ENCODE data around the gene LMO4. TPM values are rescaled to one million over a fixed set of nuclear protein-coding genes. Genes with fewer than 3 reads are reported as not detected.

The LMO4 gene
- total RNA-seq, 1 donor from 2014 or later: 43.3 TPM

DNA sequence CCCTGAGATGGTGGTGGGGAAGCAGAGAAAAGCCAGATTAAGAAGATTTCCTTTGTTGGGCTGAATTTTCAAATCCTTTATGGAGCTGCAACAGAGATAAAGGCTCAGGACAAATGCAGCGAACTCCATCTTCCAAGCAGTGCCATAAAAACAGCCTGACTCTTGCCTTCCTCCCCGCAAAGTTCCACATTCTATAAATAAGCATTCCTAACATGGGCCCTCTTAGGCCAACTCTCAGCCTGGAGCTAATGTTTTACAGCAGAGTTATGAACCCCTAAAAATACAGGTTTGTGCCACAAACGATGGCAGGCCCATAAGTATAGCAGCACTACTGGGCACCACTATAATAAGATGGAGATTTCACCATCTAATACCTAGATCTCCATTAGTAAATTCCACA is 27.2 kb downstream of the LMO4 start:
- intact Hi-C loops (cut with micrococcal nuclease): no loop called here

- intact Hi-C loops (cut with micrococcal nuclease): no loop called here
These were observed 27.9 kb downstream of the LMO4 start for GRCh38 chr1:87356591-87356990.

GRCh38 chr1:87358219-87358618 is 29.5 kb downstream of the LMO4 start:
- intact Hi-C loops (cut with micrococcal nuclease): no loop called here

DNA sequence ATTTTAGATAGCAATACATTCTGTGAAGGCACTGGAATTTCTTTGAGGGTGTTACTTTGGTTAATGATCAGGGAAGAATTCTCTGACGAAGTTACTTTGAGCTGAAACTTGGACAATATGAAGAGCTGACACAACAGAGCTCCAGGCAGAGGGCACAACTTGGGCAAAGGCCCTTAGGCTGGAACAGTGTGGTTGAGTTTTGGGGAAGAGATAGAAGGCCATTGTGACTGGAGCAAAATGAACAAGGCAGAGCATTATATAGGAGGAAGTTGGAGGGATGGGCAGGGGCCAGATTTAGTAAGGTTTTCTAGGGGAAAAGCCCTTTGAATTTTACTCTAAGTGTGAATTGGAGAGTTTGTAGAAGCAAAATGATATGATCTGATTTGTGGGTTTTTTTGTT is 30.9 kb downstream of the LMO4 start:
- intact Hi-C loops (cut with micrococcal nuclease): no loop called here

- intact Hi-C loops (cut with micrococcal nuclease): no loop called here
These were observed 33.6 kb downstream of the LMO4 start for GRCh38 chr1:87362063-87362833.

GRCh38 chr1:87362834-87363426 is 34.2 kb downstream of the LMO4 start:
- intact Hi-C loops (cut with micrococcal nuclease): no loop called here

DNA sequence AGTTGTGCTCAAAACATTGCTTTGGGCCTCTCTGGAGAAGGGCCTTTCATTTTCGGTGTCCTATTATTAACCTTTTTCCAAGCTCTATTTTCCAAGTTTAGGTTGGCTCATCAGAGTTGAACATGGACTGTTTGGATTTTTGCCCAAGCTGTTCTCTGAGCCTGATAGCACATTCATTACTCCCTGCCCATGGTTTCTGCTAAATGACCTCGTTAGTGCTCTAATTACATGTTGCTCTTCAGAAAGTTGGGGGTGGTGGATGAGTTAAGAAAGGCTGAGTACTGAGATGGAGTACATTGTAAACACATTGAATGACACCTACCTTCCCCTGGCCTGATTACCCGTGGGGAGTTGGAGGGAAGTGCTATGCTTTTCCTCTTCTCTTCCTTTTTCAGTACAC is 38.9 kb downstream of the LMO4 start:
- intact Hi-C loops (cut with micrococcal nuclease): no loop called here

- intact Hi-C loops (cut with micrococcal nuclease): no loop called here
These were observed 40.2 kb downstream of the LMO4 start for GRCh38 chr1:87368907-87369306.

- intact Hi-C loops (cut with micrococcal nuclease): no loop called here
These were observed 41.2 kb downstream of the LMO4 start for GRCh38 chr1:87369736-87370478.

DNA sequence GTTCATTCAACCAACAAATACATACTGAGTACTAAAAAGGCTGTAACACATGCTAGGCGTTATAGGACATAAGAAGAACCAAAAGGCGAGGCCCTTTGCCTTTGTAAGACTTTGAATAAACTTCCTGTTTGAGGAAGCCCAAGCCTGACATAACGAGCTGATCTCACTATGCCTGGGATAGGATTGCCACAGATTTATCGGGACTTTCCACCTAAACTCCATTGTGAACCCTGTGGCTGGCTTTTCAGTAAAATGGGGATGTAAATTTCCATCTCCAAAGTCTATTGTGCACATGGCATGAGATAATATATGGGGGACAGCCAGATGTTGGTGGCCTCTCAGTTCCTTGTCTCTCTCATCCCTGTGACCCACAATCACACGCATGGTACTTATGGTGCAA is 41.9 kb downstream of the LMO4 start:
- intact Hi-C loops (cut with micrococcal nuclease): no loop called here

GRCh38 chr1:87379306-87379705 is 50.6 kb downstream of the LMO4 start:
- intact Hi-C loops (cut with micrococcal nuclease): no loop called here

DNA sequence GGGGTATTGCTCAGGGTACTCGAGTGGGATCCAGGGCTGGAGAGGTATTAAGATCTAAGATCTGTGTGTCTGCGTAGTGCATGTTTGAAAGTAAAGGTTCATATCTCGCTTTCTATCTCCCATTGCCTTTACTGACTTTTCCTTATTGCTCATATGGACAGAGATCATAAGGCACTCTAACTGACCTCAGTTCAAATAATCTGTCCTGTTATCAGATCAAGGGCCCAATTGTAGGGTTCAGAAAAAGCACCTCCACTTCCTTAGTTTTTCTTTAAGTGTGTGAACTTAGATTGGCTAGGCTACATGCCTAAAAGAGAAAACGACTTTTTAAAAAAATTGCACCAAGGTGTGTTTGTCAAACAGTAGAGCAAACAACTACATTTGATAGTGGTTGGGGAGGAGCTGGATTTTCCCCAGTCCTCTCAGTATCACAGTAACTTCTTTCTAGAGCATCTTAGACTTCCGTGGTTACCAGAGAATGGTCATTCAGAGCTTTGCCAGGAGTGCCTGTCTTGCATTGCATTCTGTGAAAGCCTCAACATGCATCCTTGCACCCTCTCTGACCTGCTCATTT is 57.6 kb downstream of the LMO4 start:
- intact Hi-C loops (cut with micrococcal nuclease): no loop called here

- intact Hi-C loops (cut with micrococcal nuclease): no loop called here
These were observed 59.7 kb downstream of the LMO4 start for GRCh38 chr1:87388411-87388810.

DNA sequence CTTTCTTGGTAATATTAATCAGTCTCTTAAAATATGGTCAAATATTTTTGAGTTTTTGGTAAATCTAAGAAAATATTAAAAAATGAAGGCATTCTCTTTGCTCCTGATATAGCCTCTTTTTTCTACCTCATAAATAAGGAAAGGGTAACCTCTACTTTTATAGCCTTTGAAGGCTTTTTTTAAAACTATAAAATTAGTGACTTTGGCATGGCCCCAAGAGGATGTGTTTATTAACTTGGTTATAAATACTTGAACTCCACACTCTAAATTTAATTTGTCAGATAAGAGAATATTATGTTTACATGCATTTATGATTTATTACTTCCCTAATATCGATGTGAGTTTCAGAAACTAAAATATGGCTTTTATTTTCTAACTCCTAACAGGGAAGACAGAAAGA is 60.3 kb downstream of the LMO4 start:
- intact Hi-C loops (cut with micrococcal nuclease): no loop called here

DNA sequence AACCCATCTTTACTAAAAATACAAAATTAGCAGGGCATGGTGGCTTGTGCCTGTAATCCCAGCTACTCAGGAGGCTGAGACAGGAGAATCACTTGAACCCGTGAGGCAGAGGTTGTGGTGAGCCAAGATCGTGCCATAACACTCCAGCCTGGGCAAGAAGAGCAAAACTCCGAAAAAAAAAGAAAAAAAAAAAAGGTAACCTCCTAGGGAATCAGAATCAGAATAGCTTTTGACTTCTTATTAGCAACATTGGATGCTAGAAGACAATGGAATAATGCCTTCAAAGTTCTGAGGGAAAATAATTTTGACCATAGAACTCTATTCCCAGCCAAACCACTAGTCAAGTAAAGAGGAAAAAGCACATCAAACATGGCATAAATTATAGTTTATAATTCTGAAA is 60.9 kb downstream of the LMO4 start:
- intact Hi-C loops (cut with micrococcal nuclease): no loop called here

GRCh38 chr1:87392248-87393192 is 63.8 kb downstream of the LMO4 start:
- intact Hi-C loops (cut with micrococcal nuclease): no loop called here

DNA sequence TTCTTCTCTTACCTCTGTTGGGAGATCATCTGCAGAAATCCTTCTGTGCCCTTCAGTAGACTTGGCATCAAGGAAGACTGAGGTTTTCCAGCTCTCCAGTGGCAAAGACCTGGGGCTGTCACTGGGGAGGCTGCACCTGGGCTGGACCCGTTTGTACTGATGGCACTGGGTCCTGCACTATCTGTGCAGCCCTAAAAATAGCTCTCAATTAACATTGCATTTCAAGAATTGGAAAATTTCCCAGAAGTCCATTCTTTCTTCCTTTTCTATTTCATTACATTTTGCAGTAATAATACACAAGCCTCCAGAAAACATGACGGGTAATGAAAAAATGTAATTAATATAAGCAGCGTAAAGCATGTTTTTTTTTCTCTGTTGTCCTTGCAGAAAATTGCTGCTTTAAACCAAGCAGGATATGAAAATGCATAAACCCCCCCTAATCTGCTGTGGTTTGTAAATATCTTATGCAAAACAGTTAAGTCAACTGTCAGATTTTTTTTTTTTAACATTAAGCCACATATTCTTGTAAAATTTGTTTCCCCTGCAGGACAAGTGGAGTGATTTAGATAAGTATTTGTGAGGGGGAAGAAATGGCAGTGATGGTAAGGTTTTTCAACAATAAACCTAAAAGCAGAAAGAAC is 64.9 kb downstream of the LMO4 start:
- intact Hi-C loops (cut with micrococcal nuclease): no loop called here

GRCh38 chr1:87394513-87394912 is 65.8 kb downstream of the LMO4 start:
- intact Hi-C loops (cut with micrococcal nuclease): no loop called here

- intact Hi-C loops (cut with micrococcal nuclease): no loop called here
These were observed 66.3 kb downstream of the LMO4 start for GRCh38 chr1:87394982-87395381.
